Duodenal mucosa (tissue), 2 donors: ENCODE data around the gene PSMD13.
"Not testable (repeated sequence)": the region's sequence is repeated elsewhere in the genome, so short reads cannot be mapped to it uniquely, and the experiment has no call there.

Experiments used
- H3K27ac ChIP-seq: one replicate; pipeline ENCODE4 v1.7.0; 2013; ENCODE audit warnings: low read depth, low read length
- H3K27me3 ChIP-seq, 2 donors: one replicate each; pipeline ENCODE4 v1.7.0; 2013; ENCODE audit warnings: low read length in 2 of 2, control low read depth in 1 of 2; ENCODE audit not compliant: insufficient read depth in 2 of 2, control insufficient read depth in 1 of 2
- H3K36me3 ChIP-seq, 2 donors: one replicate each; pipeline ENCODE4 v1.7.0; 2013; ENCODE audit warnings: low read length in 2 of 2, control low read depth in 1 of 2; ENCODE audit not compliant: insufficient read depth in 2 of 2, control insufficient read depth in 1 of 2
- H3K4me1 ChIP-seq, 2 donors: one replicate each; pipeline ENCODE4 v1.7.0; 2013; ENCODE audit warnings: low read length in 2 of 2, control low read depth in 1 of 2; ENCODE audit not compliant: insufficient read depth in 2 of 2, control insufficient read depth in 1 of 2
- H3K4me3 ChIP-seq, 2 donors: one replicate each; pipeline ENCODE4 v1.7.0; 2013; ENCODE audit warnings: low read length in 2 of 2, low read depth in 1 of 2
- H3K9ac ChIP-seq, 2 donors: one replicate each; pipeline ENCODE4 v1.7.0; 2013; ENCODE audit warnings: low read length in 2 of 2, low read depth in 1 of 2
- H3K9me3 ChIP-seq, 2 donors: one replicate each; pipeline ENCODE4 v1.7.0; 2013; ENCODE audit warnings: low read length in 2 of 2, control low read depth in 1 of 2; ENCODE audit not compliant: control insufficient read depth in 1 of 2

PSMD13 gene

GRCh38 chr11:282171-282570 lies 45.4 kb downstream of the PSMD13 start:
- Histone ChIP-seq H3K4me3 (peak overlapping the region; percentile 76 to 78), H3K9ac (peak overlapping the region; percentile 71 to 73), H3K27me3 (peaks cover 12 to 23% of the 10 kb centered on the region in 2 donors), H3K36me3 (peaks cover 11 to 30% of the 10 kb centered on the region in 2 donors), H3K4me1 (peaks cover 20 to 51% of the 10 kb centered on the region in 2 donors), H3K27ac (peak overlapping the region; percentile 36), H3K9me3 (no peaks in the 10 kb centered on the region)

- Histone ChIP-seq H3K27ac (peak overlapping the region; percentile 36), H3K36me3 (peaks cover 11 to 30% of the 10 kb centered on the region in 2 donors), H3K9ac (peak overlapping the region; percentile 71 to 73), H3K9me3 (no peaks in the 10 kb centered on the region), H3K27me3 (peaks cover 12 to 23% of the 10 kb centered on the region in 2 donors), H3K4me3 (peak overlapping the region; percentile 76 to 78), H3K4me1 (peaks cover 22 to 51% of the 10 kb centered on the region in 2 donors)
These were observed 46.0 kb downstream of the PSMD13 start for GRCh38 chr11:282630-283360.

- H3K27ac ChIP-seq, result no peak overlapping the region
- H3K27me3 ChIP-seq, result peaks cover 12 to 23% of the 10 kb centered on the region in 2 donors
These were observed 46.8 kb downstream of the PSMD13 start for GRCh38 chr11:283405-284104.

GRCh38 chr11:284105-285020 lies 47.6 kb downstream of the PSMD13 start:
- peak overlapping the region; percentile 30 to 33 for H3K9ac ChIP-seq
- peaks cover 11 to 30% of the 10 kb centered on the region in 2 donors for H3K36me3 ChIP-seq
- peak overlapping the region; percentile 30 to 51 for H3K4me3 ChIP-seq
- no peaks in the 10 kb centered on the region for H3K9me3 ChIP-seq
- H3K27me3 ChIP-seq, result peaks cover 12 to 23% of the 10 kb centered on the region in 2 donors
- peak overlapping the region; percentile 10 for H3K27ac ChIP-seq
- H3K4me1 ChIP-seq, result peaks cover 26 to 55% of the 10 kb centered on the region in 2 donors

More at GRCh38 chr11:283405-284104, 46.8 kb downstream of the PSMD13 start:
- peaks cover 26 to 55% of the 10 kb centered on the region in 2 donors for H3K4me1 ChIP-seq
- no peaks in the 10 kb centered on the region for H3K9me3 ChIP-seq
- H3K36me3 ChIP-seq, result peaks cover 11 to 30% of the 10 kb centered on the region in 2 donors
- H3K9ac ChIP-seq, result peak overlapping the region; percentile 33 to 47
- peak overlapping the region; percentile 30 to 51 for H3K4me3 ChIP-seq

- H3K27me3 ChIP-seq, result peaks cover 12 to 23% of the 10 kb centered on the region in 2 donors
- H3K27ac ChIP-seq, result no peak overlapping the region
- no peak overlapping the region for H3K4me3 ChIP-seq
- peaks cover 11 to 30% of the 10 kb centered on the region in 2 donors for H3K36me3 ChIP-seq
- peak overlapping the region in 1 of 2 donors; percentile 25 for H3K9ac ChIP-seq
- H3K4me1 ChIP-seq, result peaks cover 26 to 61% of the 10 kb centered on the region in 2 donors
- no peaks in the 10 kb centered on the region for H3K9me3 ChIP-seq
These were observed 48.5 kb downstream of the PSMD13 start for GRCh38 chr11:285021-285893.

- peaks cover 12 to 20% of the 10 kb centered on the region in 2 donors for H3K27me3 ChIP-seq
- no peak overlapping the region for H3K27ac ChIP-seq
- H3K9me3 ChIP-seq, result no peaks in the 10 kb centered on the region
These were observed 49.1 kb downstream of the PSMD13 start for GRCh38 chr11:285894-286220.

GRCh38 chr11:286977-287820 lies 50.4 kb downstream of the PSMD13 start:
- H3K9ac ChIP-seq, result peak overlapping the region; percentile 79 to 86
- H3K36me3 ChIP-seq, result peaks cover 9 to 35% of the 10 kb centered on the region in 2 donors
- H3K4me3 ChIP-seq, result peak overlapping the region; percentile 77 to 78
- H3K27me3 ChIP-seq, H3K9me3 ChIP-seq: not testable (repeated sequence)
- H3K27ac ChIP-seq, result peak overlapping the region; percentile 70
- peaks cover 21 to 46% of the 10 kb centered on the region in 2 donors for H3K4me1 ChIP-seq

More at GRCh38 chr11:285894-286220, 49.1 kb downstream of the PSMD13 start:
- H3K36me3 ChIP-seq, result peaks cover 11 to 30% of the 10 kb centered on the region in 2 donors
- H3K4me3 ChIP-seq, result no peak overlapping the region
- peak overlapping the region in 1 of 2 donors; percentile 25 for H3K9ac ChIP-seq
- peaks cover 26 to 59% of the 10 kb centered on the region in 2 donors for H3K4me1 ChIP-seq

GRCh38 chr11:287821-288477 lies 51.2 kb downstream of the PSMD13 start:
- Histone ChIP-seq H3K27ac (peak overlapping the region; percentile 82), H3K9ac (peak overlapping the region; percentile 79 to 86), H3K27me3 (no peaks in the 10 kb centered on the region), H3K4me3 (peak overlapping the region; percentile 77 to 78), H3K36me3 (peaks cover 2 to 39% of the 10 kb centered on the region in 2 donors), H3K4me1 (peaks cover 14 to 39% of the 10 kb centered on the region in 2 donors), H3K9me3 (no peaks in the 10 kb centered on the region)
